IMR-90 (cell line): ENCODE data around the gene ARPP21. TPM values are rescaled to one million over a fixed set of nuclear protein-coding genes. Genes with fewer than 3 reads are reported as not detected.

Experiments used
- ATAC-seq: fragments of 200-7000 bp; cut with Tn5 transposase; 2 replicates; pipeline ENCODE4 v1.9.1; 2020; ENCODE audit warnings: low read depth, mild to moderate bottlenecking, moderate library complexity
- BruUV-seq: library from RNA; stranded (reverse); fragments of 400-500 nt; replicated peaks from 2 replicates; lab custom pipeline; 2021; lab: Mats Ljungman, UMichigan
- CTCF ChIA-PET: fragments of 300-600 bp; formaldehyde crosslinking; extraction: SDS; loops from one replicate; lab custom pipeline; 2021; ENCODE audit warnings: antibody characterized with exemption; lab: Yijun Ruan, JAX
- POLR2A ChIA-PET: fragments of 300-600 bp; sonication (Branson Sonifier 250); formaldehyde crosslinking; loops from one replicate; lab custom pipeline; 2022; ENCODE audit warnings: antibody characterized with exemption; ENCODE audit not compliant: unreplicated experiment; lab: Charles Lee
- DNase-seq: peaks from one replicate; pipeline ENCODE4 v3.0.0; 2013
- H2AFZ ChIP-seq: replicated peaks from 2 replicates; pipeline ENCODE3; 2013; ENCODE audit warnings: low read length, mild to moderate bottlenecking; ENCODE audit not compliant: poor library complexity
- H2AK5ac ChIP-seq: 2 replicates; pipeline ENCODE4 v1.6.1; 2013; ENCODE audit warnings: low read depth, low read length, inconsistent platforms
- H2AK9ac ChIP-seq: replicated peaks from 2 replicates; pipeline ENCODE3; 2013; ENCODE audit warnings: mild to moderate bottlenecking, low read depth, low read length, moderate library complexity; ENCODE audit not compliant: poor library complexity
- H2BK120ac ChIP-seq: 2 replicates; pipeline ENCODE4 v1.6.1; 2013; ENCODE audit warnings: low read depth, low read length, inconsistent platforms
- H2BK15ac ChIP-seq: 3 replicates; pipeline ENCODE4 v1.6.1; 2013; ENCODE audit warnings: low read depth, low read length, inconsistent platforms
- H2BK20ac ChIP-seq: 2 replicates; pipeline ENCODE4 v1.6.1; 2013; ENCODE audit warnings: low read depth, mild to moderate bottlenecking, inconsistent platforms, low read length, moderate library complexity
- H2BK5ac ChIP-seq: 2 replicates; pipeline ENCODE4 v1.6.1; 2013; ENCODE audit warnings: mild to moderate bottlenecking, low read depth, low read length, inconsistent platforms; ENCODE audit not compliant: poor library complexity, severe bottlenecking
- H3K14ac ChIP-seq: replicated peaks from 2 replicates; pipeline ENCODE4 v1.6.1; 2013; ENCODE audit warnings: low read depth, low read length, inconsistent platforms
- H3K18ac ChIP-seq: 2 replicates; pipeline ENCODE4 v1.6.1; 2013; ENCODE audit warnings: low read depth, low read length, control low read depth
- H3K23ac ChIP-seq: 2 replicates; pipeline ENCODE4 v1.6.1; 2013; ENCODE audit warnings: low read depth, low read length, inconsistent platforms
- H3K27ac ChIP-seq: 2 replicates; pipeline ENCODE4 v1.5.1; 2013; ENCODE audit warnings: mild to moderate bottlenecking, control low read depth, low read length; ENCODE audit not compliant: insufficient read depth
- H3K27me3 ChIP-seq: 2 replicates; pipeline ENCODE4 v1.6.1; 2013; ENCODE audit warnings: low read length; ENCODE audit not compliant: control insufficient read depth, insufficient read depth
- H3K36me3 ChIP-seq: 2 replicates; pipeline ENCODE4 v1.6.1; 2013; ENCODE audit warnings: low read length, mixed read lengths; ENCODE audit not compliant: control insufficient read depth, insufficient read depth
- H3K4ac ChIP-seq: 2 replicates; pipeline ENCODE4 v1.6.1; 2013; ENCODE audit warnings: low read depth, low read length, inconsistent platforms
- H3K4me1 ChIP-seq: 2 replicates; pipeline ENCODE4 v1.6.1; 2013; ENCODE audit warnings: low read length, mixed read lengths; ENCODE audit not compliant: control insufficient read depth, insufficient read depth
- H3K4me2 ChIP-seq: 2 replicates; pipeline ENCODE4 v1.6.1; 2013; ENCODE audit warnings: low read depth, mild to moderate bottlenecking, control low read depth, low read length, moderate library complexity
- H3K4me3 ChIP-seq: 2 replicates; pipeline ENCODE4 v1.5.1; 2013; ENCODE audit warnings: low read depth, mild to moderate bottlenecking, control low read depth, low read length, moderate library complexity; ENCODE audit not compliant: insufficient read depth
- H3K56ac ChIP-seq: 2 replicates; pipeline ENCODE4 v1.6.1; 2013; ENCODE audit warnings: low read length, inconsistent platforms; ENCODE audit not compliant: insufficient read depth; ENCODE audit errors: extremely low read depth
- H3K79me1 ChIP-seq, 2 experiments: 2 replicates each; pipeline ENCODE4 v1.6.1; 2013; ENCODE audit warnings: low read length in 2 of 2, inconsistent platforms in 1 of 2, low read depth in 1 of 2
- H3K9ac ChIP-seq: 2 replicates; pipeline ENCODE4 v1.6.1; 2013; ENCODE audit warnings: low read depth, low read length, control low read depth
- H3K9me1 ChIP-seq: 2 replicates; pipeline ENCODE4 v1.6.1; 2013; ENCODE audit warnings: low read length, inconsistent platforms; ENCODE audit not compliant: insufficient read depth
- H3K9me3 ChIP-seq: 2 replicates; pipeline ENCODE4 v1.6.1; 2013; ENCODE audit warnings: low read length; ENCODE audit not compliant: control insufficient read depth, insufficient read depth
- H4K20me1 ChIP-seq: 2 replicates; pipeline ENCODE4 v1.6.1; 2013; ENCODE audit warnings: low read length, inconsistent platforms; ENCODE audit not compliant: insufficient read depth
- H4K5ac ChIP-seq: 2 replicates; pipeline ENCODE4 v1.6.1; 2013; ENCODE audit warnings: mild to moderate bottlenecking, low read depth, low read length, control low read depth
- H4K8ac ChIP-seq, 2 experiments: 2 replicates each; pipeline ENCODE4 v1.6.1; 2013; ENCODE audit warnings: low read depth in 2 of 2, low read length in 2 of 2, control low read depth in 1 of 2, inconsistent platforms in 1 of 2
- H4K91ac ChIP-seq: 2 replicates; pipeline ENCODE4 v1.6.1; 2013; ENCODE audit warnings: low read depth, low read length, inconsistent platforms; ENCODE audit not compliant: insufficient read depth
- POLR2A ChIP-seq: IDR thresholded peaks from 2 replicates; pipeline ENCODE4 v1.6.1; 2012; ENCODE audit warnings: mild to moderate bottlenecking, low read depth, low read length
- RFX5 ChIP-seq: IDR thresholded peaks from 2 replicates; pipeline ENCODE4 v1.8.0; 2012; ENCODE audit warnings: low read depth, mild to moderate bottlenecking, low read length, moderate library complexity
- WGBS, 2 experiments: methylation state at CpG; one replicate each; pipeline versions ENCODE4 v1.1.5 to v1.1.7; 2013; ENCODE audit warnings: missing lambda C conversion rate in 2 of 2; ENCODE audit not compliant: insufficient read length in 1 of 2; ENCODE audit errors: extremely low coverage in 2 of 2; 5-methylcytosine and 5-hydroxymethylcytosine counted together
- dilution Hi-C: fragments of 300-500 bp; cut with HindIII; formaldehyde crosslinking; loops from one replicate; pipeline ENCODE4 v1.14.3; 2018; ENCODE audit warnings: low sequenced_read_pairs; ENCODE audit not compliant: unreplicated experiment
- in situ Hi-C: fragments of 300-500 bp; cut with MboI; formaldehyde crosslinking; loops from 3 replicates; pipeline ENCODE4 v1.14.3; 2019; ENCODE audit warnings: low sequenced_read_pairs, inconsistent platforms, mixed read lengths
- intact Hi-C: fragments of 100-400 bp; cut with micrococcal nuclease; formaldehyde crosslinking; loops from 2 replicates; pipeline ENCODE4 v1.10.0; 2022
- microRNA-seq, 2 experiments: library from miRNA; stranded (forward) in 1 of 2; unstranded in 1 of 2; fragments of 10-50 nt in 1 of 2; fragments of <30 nt in 1 of 2; gene quantifications in 1 of 2; microRNA quantifications in 1 of 2; one replicate each; pipeline versions ENCODE3 to v1.1.0; 2013 to 2020; ENCODE audit not compliant: insufficient read depth in 1 of 2, insufficient read length in 1 of 2, unreplicated experiment in 1 of 2
- polyA plus RNA-seq, 3 experiments: library from polyadenylated mRNA; depleted of rRNA; stranded (reverse); fragments of >200 nt; gene quantifications; 2 replicates each; pipeline ENCODE4 v1.2.3, GENCODE V29; 2012; ENCODE audit warnings: low replicate concordance in 1 of 3
- small RNA-seq, 5 experiments: library from RNA; depleted of rRNA; stranded (forward); fragments of <200 nt; gene quantifications; one replicate each; pipeline ENCODE3, GENCODE V24; 2012
- total RNA-seq: library from RNA; depleted of rRNA; stranded (reverse); fragments of >200 nt; gene quantifications from 2 replicates; pipeline ENCODE4 v1.2.3, GENCODE V29; 2012

ARPP21 gene
- total and polyA plus RNA-seq, 2 of the 4 experiments (the other 2 are of a cell fraction), result not detected

GRCh38 chr3:35832140-35832571 is 192.8 kb downstream of the ARPP21 start:
- 35% methylated on average over 4 of the region's 5 CpGs; no CpG with 5 or more reads in 1 of the 2 experiments for WGBS, 2 experiments
- CTCF ChIA-PET, result no interaction called here

More at GRCh38 chr3:35832140-35832571, 192.8 kb downstream of the ARPP21 start:
- Histone ChIP-seq H3K9me1 (no peaks in the 10 kb centered on the region), H3K36me3 (no peaks in the 10 kb centered on the region), H3K18ac (no peak overlapping the region), H3K9ac (no peak overlapping the region), H3K23ac (no peak overlapping the region), H4K8ac (no peak overlapping the region), H2AFZ (no peak overlapping the region), H2BK5ac (no peak overlapping the region), H3K4ac (no peak overlapping the region), H3K4me3 (no peak overlapping the region), H2BK120ac (no peak overlapping the region), H2AK9ac (no peak overlapping the region), H3K56ac (no peak overlapping the region), H2AK5ac (no peak overlapping the region), H3K9me3 (0 out of 2 replicates have a peak, but pooled peaks cover 2% of the 10 kb centered on the region), H3K4me2 (no peak overlapping the region), H3K27me3 (no peaks in the 10 kb centered on the region), H3K14ac (no peak overlapping the region), H3K79me1 (no peaks in the 10 kb centered on the region), H4K91ac (no peak overlapping the region), H4K20me1 (no peaks in the 10 kb centered on the region), H4K5ac (no peak overlapping the region), H3K27ac (no peak overlapping the region), H3K4me1 (no peaks in the 10 kb centered on the region), H2BK20ac (no peak overlapping the region), H2BK15ac (no peak overlapping the region)
- TF ChIP-seq RFX5, result no peak
- no peak for TF ChIP-seq POLR2A
- DNase-seq (no peak), ATAC-seq (no peak)
- no TSS peak for BruUV-seq
- in situ Hi-C loops (no loop called here), intact Hi-C loops (no loop called here), dilution Hi-C loops (no loop called here)
- POLR2A ChIA-PET, result no interaction called here

Small RNAs within 50 kb of the gene (microRNA-seq; reads per million reads assigned to microRNA genes)
- gene MIR128-2, result 0 to 5.8 reads per million in 2 experiments

Small RNAs within 50 kb of the gene (small RNA-seq; reads per million reads assigned to genes)
- 0.60 to 24.2 (median 5.0) reads per million in 5 experiments for gene MIR128-2
